ENCODE measurements around the gene RRP12. TPM values are rescaled to one million over a fixed set of nuclear protein-coding genes. Genes with fewer than 3 reads are reported as not detected.

RRP12 gene
- total and polyA plus RNA-seq, 9 of the 15 experiments (the other 6 are each of a cell fraction or from before 2014, with no cell fraction given) = 4.6 to 68.2 (median 21.8) TPM

GRCh38 chr10:97347317-97347716, 53.8 kb downstream of the RRP12 start:
- H3K9me1 ChIP-seq (ENCODE audit: control insufficient read depth, insufficient read depth, low read length) = no peaks in the 10 kb centered on the region
- intact Hi-C loops (cut with micrococcal nuclease) (no loop called here), in situ Hi-C loops (cut with MboI) (no loop called here)
- no peaks in the 10 kb centered on the region for H3K79me2 ChIP-seq (ENCODE audit: control insufficient read depth, insufficient read depth, low read length)
- H4K20me1 ChIP-seq (replicated peaks; ENCODE audit: control insufficient read depth, insufficient read depth, low read length) = no peaks in the 10 kb centered on the region
- peak overlapping the region in 1 of 2 experiments; percentile 81; a peak in 3 of 4 replicates for H3K9ac ChIP-seq (ENCODE audit: insufficient read depth in 1 of 2, low read depth in 2 of 2, low read length in 2 of 2)
- DNase-seq (ENCODE audit: extremely low read depth in 1 of 4, low spot score in 3 of 4) (peak; percentile 65 to 74 (median 70)), FAIRE-seq (peak; percentile 35), ATAC-seq (peak; percentile 88)
- POLR2A ChIA-PET = no interaction called here
- H3K27ac ChIP-seq (ENCODE audit: extremely low read depth, low read depth, low read length) = peak overlapping the region; percentile 46; the same call in 2 of the 3 replicates
- no peaks in the 10 kb centered on the region for H3K27me3 ChIP-seq (ENCODE audit: control insufficient read depth in 2 of 2, insufficient read depth in 2 of 2, low read length in 2 of 2)
- CTCF ChIA-PET (ENCODE audit: low intra/inter-chr PET ratio) = no interaction called here
- H3K4me2 ChIP-seq (ENCODE audit: insufficient read depth, low read length) = no peak overlapping the region; the same call in 1 of the 2 replicates
- H2AFZ ChIP-seq (ENCODE audit: low read depth, low read length) = no peak overlapping the region
- WGBS (ENCODE audit: insufficient coverage, low coverage, missing lambda C conversion rate) = 9% methylated on average over 4 of the region's 4 CpGs
- H3K9me3 ChIP-seq (replicated peaks; ENCODE audit: control insufficient read depth, insufficient read depth, low read depth, low read length) = no peaks in the 10 kb centered on the region
- peaks cover 10 to 18% of the 10 kb centered on the region in 2 experiments; a peak in 4 of 5 replicates for H3K4me1 ChIP-seq (replicated peaks in 1 of 2; ENCODE audit: control insufficient read depth in 2 of 2, insufficient read depth in 2 of 2, low read length in 2 of 2)
- no peak overlapping the region for H3K4me3 ChIP-seq
- BruUV-seq (replicated peaks) = no TSS peak
- peaks cover 14% of the 10 kb centered on the region; the same call in 2 of the 3 replicates for H3K36me3 ChIP-seq (ENCODE audit: control insufficient read depth, insufficient read depth, low read length)
- TF ChIP-seq ZKSCAN8 (CRISPR knock-in tag; IDR thresholded peaks at IDR 0.05) (no peak), TAL1 (IDR thresholded peaks at IDR 0.05) (peak; percentile 78), CHD1 (IDR thresholded peaks at IDR 0.05; ENCODE audit: low read length) (no peak), ZNF140 (CRISPR knock-in tag; IDR thresholded peaks at IDR 0.05) (no peak), COPS2 (conservative IDR thresholded peaks at IDR 0.05) (no peak), ZBTB7A (IDR thresholded peaks at IDR 0.05; ENCODE audit: borderline replicate concordance, control insufficient read depth, low read depth, low read length) (peak; percentile 73; the same call in 1 of the 2 replicates), CBFA2T3 (IDR thresholded peaks at IDR 0.05) (peak; percentile 88), ZNF436 (CRISPR knock-in tag; IDR thresholded peaks at IDR 0.05) (no peak), TCF3 (CRISPR knock-in tag; IDR thresholded peaks at IDR 0.05) (peak; percentile 79), ZEB2 (IDR thresholded peaks at IDR 0.05) (peak; percentile 32; the same call in 1 of the 2 replicates), CBFA2T2 (conservative IDR thresholded peaks at IDR 0.05) (peak; percentile 80), MEIS2 (IDR thresholded peaks at IDR 0.05; ENCODE audit: partially characterized antibody) (peak; percentile 41), TRIM24 (IDR thresholded peaks at IDR 0.05) (peak in 1 of 2 experiments; percentile 44; a peak in 1 of 4 replicates), ARID1B (IDR thresholded peaks at IDR 0.05) (peak; percentile 86), POLR2AphosphoS2 (IDR thresholded peaks at IDR 0.05; ENCODE audit: low read length) (no peak), POLR2AphosphoS5 (IDR thresholded peaks at IDR 0.05; ENCODE audit: control insufficient read depth, insufficient read depth, low read depth, low read length) (peak; percentile 44; the same call in 1 of the 2 replicates), NUFIP1 (IDR thresholded peaks at IDR 0.05; ENCODE audit: partially characterized antibody) (no peak), PKNOX1 (IDR thresholded peaks at IDR 0.05) (peak; percentile 40; the same call in 1 of the 2 replicates), FOXK2 (conservative IDR thresholded peaks at IDR 0.05 in 1 of 2, IDR thresholded peaks at IDR 0.05 in 1 of 2; ENCODE audit: low read depth in 2 of 2) (no peak), SOX6 (IDR thresholded peaks at IDR 0.05) (0 out of 2 replicates have a peak, but pooled peaks have one; percentile 12), EP300 (IDR thresholded peaks at IDR 0.05; ENCODE audit: low read length) (peak; percentile 70; the same call in 1 of the 2 replicates), TEAD4 (IDR thresholded peaks at IDR 0.05; ENCODE audit: low read length) (peak; percentile 58), TEAD4 (CRISPR knock-in tag; IDR thresholded peaks at IDR 0.05; ENCODE audit: borderline replicate concordance) (no peak), SMAD1 (IDR thresholded peaks at IDR 0.05; ENCODE audit: low read depth, low read length, partially characterized antibody) (no peak), SMARCE1 (IDR thresholded peaks at IDR 0.05) (peak; percentile 23; the same call in 1 of the 2 replicates), MTA2 (IDR thresholded peaks at IDR 0.05; ENCODE audit: low read depth) (peak; percentile 33; the same call in 1 of the 2 replicates), PURB (CRISPR knock-in tag; IDR thresholded peaks at IDR 0.05; ENCODE audit: low read depth) (no peak), NCOR1 (IDR thresholded peaks at IDR 0.05) (peak; percentile 68; the same call in 1 of the 2 replicates)

All from K562 (cell line).